ENCODE data around the gene POP5. TPM values are rescaled to one million over a fixed set of nuclear protein-coding genes. Genes with fewer than 3 reads are reported as not detected.

The POP5 gene
- total RNA-seq, 4 donors from 2014 or later = 27.9 to 72.0 (median 38.5) TPM

GRCh38 chr12:120586860-120587259, 5.7 kb upstream of the POP5 start:
- H3K4me1 ChIP-seq = peaks cover 8 to 14% of the 10 kb centered on the region in 2 donors
- no peak for DNase-seq
- H3K36me3 ChIP-seq = no peaks in the 10 kb centered on the region
- no peaks in the 10 kb centered on the region for H3K9me3 ChIP-seq
- no peak overlapping the region for H3K4me3 ChIP-seq (replicated peaks in 1 of 3)
- no peak overlapping the region for H3K27ac ChIP-seq
- intact Hi-C loops (cut with DNase I) = loop anchor here (10.0 kb wide), 1 partner anchor 508 kb away; no protein-coding TSS in a partner anchor
- H3K27me3 ChIP-seq = no peaks in the 10 kb centered on the region
- no peak for TF ChIP-seq POLR2A (IDR thresholded peaks at IDR 0.05)
- TF ChIP-seq CTCF (IDR thresholded peaks at IDR 0.05) = no peak
- 93% methylated on average over 2 of the region's 2 CpGs for WGBS, 2 donors

GRCh38 chr12:120586206-120586605, 5.0 kb upstream of the POP5 start:
- TF ChIP-seq POLR2A (IDR thresholded peaks at IDR 0.05) (no peak), CTCF (IDR thresholded peaks at IDR 0.05) (no peak)
- intact Hi-C loops (cut with DNase I) = loop anchor here (10.0 kb wide), 1 partner anchor 509 kb away; no protein-coding TSS in a partner anchor
- WGBS, 2 donors = 64 to 75% methylated on average over 6 to 7 of the region's 7 CpGs
- Histone ChIP-seq H3K27me3 (no peaks in the 10 kb centered on the region), H3K27ac (no peak overlapping the region), H3K36me3 (no peaks in the 10 kb centered on the region), H3K4me1 (peaks cover 8 to 15% of the 10 kb centered on the region in 2 donors), H3K4me3 (replicated peaks in 1 of 3) (no peak overlapping the region), H3K9me3 (no peaks in the 10 kb centered on the region)
- no peak for DNase-seq

- intact Hi-C loops (cut with DNase I) = loop anchor here (5.0 to 10.0 kb wide), 3 partner anchors 63 to 510 kb away; no protein-coding TSS in a partner anchor
- DNase-seq = peak; percentile 33 to 44
Measured at GRCh38 chr12:120584343-120585149, 3.3 kb upstream of the POP5 start.

GRCh38 chr12:120583478-120584030, 2.4 kb upstream of the POP5 start:
- intact Hi-C loops (cut with DNase I) = loop anchor here (5.0 to 10.0 kb wide), 3 partner anchors 64 to 511 kb away; no protein-coding TSS in a partner anchor
- 17 to 23% methylated on average over 20 of the region's 20 CpGs for WGBS, 2 donors
- no peak overlapping the region for H3K4me3 ChIP-seq (replicated peaks in 1 of 3)

More at GRCh38 chr12:120584343-120585149, 3.3 kb upstream of the POP5 start:
- H3K36me3 ChIP-seq = peaks cover 0 to under 1% of the 10 kb centered on the region in 2 donors
- 5 to 9% methylated on average over 17 of the region's 65 CpGs for WGBS, 2 donors
- H3K27ac ChIP-seq = peak overlapping the region in 1 of 3 donors; percentile 27
- H3K27me3 ChIP-seq = no peaks in the 10 kb centered on the region
- H3K4me1 ChIP-seq = peaks cover 12 to 19% of the 10 kb centered on the region in 2 donors
- H3K4me3 ChIP-seq (replicated peaks in 1 of 3) = peak overlapping the region in 2 of 3 donors; percentile 31 to 35
- peak in 5 of 6 experiments; percentile 13 to 44 (median 15) for TF ChIP-seq CTCF (IDR thresholded peaks at IDR 0.05)
- TF ChIP-seq POLR2A (IDR thresholded peaks at IDR 0.05) = no peak
- H3K9me3 ChIP-seq = no peaks in the 10 kb centered on the region

More at GRCh38 chr12:120583478-120584030, 2.4 kb upstream of the POP5 start:
- no peak for TF ChIP-seq POLR2A (IDR thresholded peaks at IDR 0.05)
- peak; percentile 56 to 90 (median 88) for TF ChIP-seq CTCF (IDR thresholded peaks at IDR 0.05)
- H3K27me3 ChIP-seq = no peaks in the 10 kb centered on the region
- peak; percentile 59 to 75 for DNase-seq
- H3K4me1 ChIP-seq = peaks cover 12 to 19% of the 10 kb centered on the region in 2 donors
- H3K27ac ChIP-seq = no peak overlapping the region
- peaks cover 4 to 10% of the 10 kb centered on the region in 2 donors for H3K36me3 ChIP-seq
- H3K9me3 ChIP-seq = no peaks in the 10 kb centered on the region

Measured in thyroid gland (tissue), 4 donors.